Fibroblast of mammary gland (primary cell): Measurements from ENCODE around the gene GCHFR.

Source experiments
- DNase-seq: peaks from one replicate; pipeline ENCODE4 v3.0.0-alpha.2; 2010; ENCODE audit warnings: low read depth
- H3K4me3 ChIP-seq: 2 replicates; pipeline ENCODE4 v1.5.1; 2011; ENCODE audit warnings: low read depth, mild to moderate bottlenecking, low read length, moderate library complexity; ENCODE audit not compliant: control insufficient read depth
- CTCF ChIP-seq: conservative IDR thresholded peaks from 2 replicates; pipeline ENCODE4 v1.5.1; 2011; ENCODE audit warnings: low read depth, low read length, inconsistent platforms; ENCODE audit not compliant: control insufficient read depth, insufficient read depth

Gene GCHFR

GRCh38 chr15:40793216-40793989 is 29.5 kb downstream of the GCHFR start:
- no peak for TF ChIP-seq CTCF
- DNase-seq = peak; percentile 99
- H3K4me3 ChIP-seq = no peak overlapping the region

DNA sequence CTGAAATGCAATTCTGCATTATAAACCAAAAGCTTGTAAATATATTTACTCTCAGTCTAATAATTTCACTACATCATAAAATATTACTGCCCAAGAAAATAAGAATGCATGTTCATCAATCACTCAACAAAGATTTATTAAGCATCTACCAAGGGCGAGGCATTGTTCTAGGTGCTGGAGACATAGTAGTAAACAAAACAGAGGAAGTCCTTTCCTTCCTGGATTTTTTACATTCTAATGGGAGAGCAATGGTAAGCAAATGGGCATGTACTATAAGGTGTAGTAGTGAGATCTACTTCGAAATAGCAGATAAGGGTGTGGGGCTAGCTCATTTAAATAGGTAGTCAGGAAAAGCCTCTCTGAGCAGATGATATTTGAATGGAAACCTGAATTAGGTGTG is 32.2 kb downstream of the GCHFR start:
- H3K4me3 ChIP-seq = no peak overlapping the region
- no peak for DNase-seq
- no peak for TF ChIP-seq CTCF

- DNase-seq = no peak
- no peak for TF ChIP-seq CTCF
- H3K4me3 ChIP-seq = no peak overlapping the region
These were observed 32.6 kb downstream of the GCHFR start for GRCh38 chr15:40796512-40796911.

- no peak for DNase-seq
- H3K4me3 ChIP-seq = no peak overlapping the region
- no peak for TF ChIP-seq CTCF
These were observed 35.7 kb downstream of the GCHFR start for GRCh38 chr15:40799523-40799922.

DNA sequence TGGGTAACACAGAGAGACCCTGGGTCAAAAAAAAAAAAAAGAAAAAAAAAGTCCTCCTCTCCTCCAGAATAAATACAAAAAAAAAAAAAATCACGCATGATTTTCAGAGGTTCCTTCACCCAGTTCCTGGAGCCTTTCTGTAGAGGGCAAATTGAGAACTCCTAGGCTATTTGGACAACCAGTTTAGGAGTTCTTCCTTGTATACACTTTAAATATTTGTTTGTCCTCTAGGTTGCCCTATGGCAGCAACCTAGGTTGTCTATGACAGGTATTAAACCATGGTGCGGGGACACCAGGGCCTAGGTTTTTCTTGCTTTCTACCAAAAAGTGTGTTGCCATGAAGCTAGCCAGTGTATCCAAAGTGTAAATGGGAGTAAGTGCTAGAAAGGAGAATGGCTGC is 39.2 kb downstream of the GCHFR start:
- no peak overlapping the region for H3K4me3 ChIP-seq
- no peak for TF ChIP-seq CTCF
- no peak for DNase-seq

GRCh38 chr15:40803688-40804087 is 39.8 kb downstream of the GCHFR start:
- DNase-seq = no peak
- H3K4me3 ChIP-seq = no peak overlapping the region
- no peak for TF ChIP-seq CTCF

DNA sequence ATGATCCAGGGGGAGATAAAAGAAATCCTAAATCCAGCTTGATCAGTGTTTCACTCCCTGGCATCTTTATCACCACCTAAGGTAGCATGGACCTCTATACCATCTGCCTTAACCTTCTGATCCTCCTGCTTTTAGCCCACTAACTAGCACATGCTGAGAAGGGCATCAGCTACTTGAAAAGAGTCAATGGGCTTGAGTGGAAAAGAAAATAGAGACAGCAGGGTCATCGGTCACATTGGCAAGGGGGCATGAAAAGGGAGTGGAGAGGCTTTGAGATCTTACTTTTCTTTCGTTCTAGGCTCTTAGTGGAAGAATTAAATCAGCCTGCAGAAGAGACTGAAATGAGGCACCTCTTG is 42.8 kb downstream of the GCHFR start:
- peak overlapping the region; percentile 99 for H3K4me3 ChIP-seq
- TF ChIP-seq CTCF = no peak
- DNase-seq = no peak
